ENCODE results near the gene CPED1.

The CPED1 gene

DNA sequence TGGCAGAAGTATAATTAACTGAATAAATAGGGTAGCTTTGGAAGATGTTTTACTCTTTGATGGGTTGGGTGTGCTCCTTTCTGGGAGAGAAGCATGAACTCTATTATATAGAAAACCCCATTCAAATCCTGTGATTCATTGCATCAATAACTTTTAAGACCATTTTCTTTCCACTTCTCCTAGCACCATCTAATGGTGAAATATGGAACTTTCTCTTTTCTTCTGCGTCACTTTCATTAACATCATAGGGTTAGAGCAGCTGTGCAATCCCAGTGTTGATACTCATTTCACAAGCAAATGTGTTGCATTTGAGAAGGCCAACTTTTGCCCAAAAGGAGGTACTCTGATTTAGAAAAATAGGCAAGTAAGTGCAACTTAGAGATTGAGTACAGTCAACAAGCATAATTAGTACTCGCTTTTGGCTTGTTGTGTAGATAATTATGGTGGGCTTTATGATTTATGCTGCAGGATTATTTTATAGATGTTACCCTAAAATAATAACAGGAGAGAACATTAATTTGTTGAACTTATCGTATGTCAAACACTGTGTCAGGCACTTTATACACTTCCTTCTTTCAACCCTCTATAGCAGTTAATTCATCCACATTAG lies 92.9 kb downstream of the CPED1 start:
- Histone ChIP-seq H3K9ac (ENCODE audit: insufficient read length) (no peak overlapping the region), H3K36me3 (ENCODE audit: insufficient read depth, low read length) (no peaks in the 10 kb centered on the region), H3K9me3 (ENCODE audit: low read depth, low read length) (no peaks in the 10 kb centered on the region), H3K27ac (no peak overlapping the region), H3K4me3 (no peak overlapping the region)
- TF ChIP-seq FOXP2 (optimal IDR thresholded peaks at IDR 0.05; ENCODE audit: control extremely low read depth, extremely low read length, insufficient read depth): no peak
- DNase-seq (ENCODE audit: low read depth, low spot score): peak; percentile 45

DNA sequence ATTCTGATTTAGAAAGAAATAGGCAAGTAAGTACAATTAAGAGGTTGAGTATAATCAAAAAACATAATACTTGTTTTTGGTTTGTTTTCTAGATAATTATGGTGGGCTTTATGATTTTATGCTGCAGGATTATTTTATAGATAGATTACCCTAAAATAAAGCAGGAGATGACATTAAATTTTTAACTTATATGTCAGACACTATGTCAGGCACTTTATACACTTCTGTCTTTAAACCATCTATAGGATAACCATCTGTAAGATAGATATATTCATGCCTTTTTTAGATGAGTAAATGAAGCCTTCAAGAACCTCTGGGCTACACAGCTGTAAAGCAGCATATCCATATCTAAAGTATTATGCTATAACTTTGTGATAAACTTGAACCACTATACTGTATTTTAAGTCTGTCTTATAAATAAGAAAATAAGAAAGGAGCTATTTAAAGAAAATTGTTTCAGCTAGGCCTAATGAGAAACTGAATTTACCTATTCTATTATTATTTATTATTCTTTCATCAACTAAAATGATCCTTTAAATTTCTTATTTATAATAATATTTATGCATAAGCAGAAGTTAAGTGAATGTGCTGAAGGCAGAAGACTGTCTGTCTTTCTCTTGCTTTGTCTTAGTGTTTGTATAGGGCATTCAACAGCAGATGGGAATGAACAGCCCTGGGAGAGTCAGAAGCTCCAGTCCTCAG lies 94.0 kb downstream of the CPED1 start:
- Histone ChIP-seq H3K9ac (ENCODE audit: insufficient read length) (no peak overlapping the region), H3K9me3 (ENCODE audit: low read depth, low read length) (no peaks in the 10 kb centered on the region), H3K27ac (no peak overlapping the region), H3K4me3 (no peak overlapping the region), H3K36me3 (ENCODE audit: insufficient read depth, low read length) (no peaks in the 10 kb centered on the region)
- DNase-seq (ENCODE audit: low read depth, low spot score): no peak
- TF ChIP-seq POLR2AphosphoS5 (IDR thresholded peaks at IDR 0.05; ENCODE audit: borderline replicate concordance, low read depth, low read length): no peak
- TF ChIP-seq FOXP2 (optimal IDR thresholded peaks at IDR 0.05; ENCODE audit: control extremely low read depth, extremely low read length, insufficient read depth): no peak
- TF ChIP-seq EZH2 (IDR thresholded peaks at IDR 0.05): no peak

DNA sequence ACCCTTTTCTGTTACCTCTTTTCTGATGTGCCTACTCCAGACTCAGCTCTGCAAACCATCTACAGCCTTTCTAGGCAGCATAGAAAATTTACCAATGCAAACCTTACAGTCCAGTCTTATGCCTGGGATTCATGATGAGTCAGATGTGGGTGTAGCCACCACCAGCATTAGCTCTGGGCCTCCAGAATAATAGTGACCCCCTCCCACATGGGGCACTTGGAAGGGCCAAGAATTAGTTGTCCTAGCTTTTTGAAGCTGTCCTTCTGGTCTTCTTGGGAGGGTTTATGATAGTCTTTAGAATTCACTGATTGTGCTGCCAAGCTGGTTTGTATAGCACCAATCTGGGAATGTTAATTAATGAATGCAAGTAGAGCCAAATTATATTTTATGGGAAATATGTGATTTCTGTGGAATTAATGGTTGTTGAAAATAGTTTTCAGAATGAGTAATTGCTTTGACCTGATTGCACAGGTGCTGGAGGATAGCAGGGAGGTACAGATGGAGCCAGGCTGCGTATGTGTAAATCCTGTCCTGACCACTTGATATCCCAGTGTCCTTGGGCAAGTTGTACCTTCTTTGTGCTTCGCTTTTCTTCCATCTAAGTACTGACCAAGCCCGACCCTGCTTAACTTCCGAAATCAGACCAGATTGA lies 94.8 kb downstream of the CPED1 start:
- TF ChIP-seq POLR2AphosphoS5 (IDR thresholded peaks at IDR 0.05; ENCODE audit: borderline replicate concordance, low read depth, low read length) (no peak), FOXP2 (optimal IDR thresholded peaks at IDR 0.05; ENCODE audit: control extremely low read depth, extremely low read length, insufficient read depth) (no peak), EZH2 (IDR thresholded peaks at IDR 0.05) (no peak)
- no peak for DNase-seq (ENCODE audit: low read depth, low spot score)
- Histone ChIP-seq H3K4me3 (no peak overlapping the region), H3K9me3 (ENCODE audit: low read depth, low read length) (no peaks in the 10 kb centered on the region), H3K9ac (ENCODE audit: insufficient read length) (no peak overlapping the region), H3K36me3 (ENCODE audit: insufficient read depth, low read length) (no peaks in the 10 kb centered on the region), H3K27ac (no peak overlapping the region)

DNA sequence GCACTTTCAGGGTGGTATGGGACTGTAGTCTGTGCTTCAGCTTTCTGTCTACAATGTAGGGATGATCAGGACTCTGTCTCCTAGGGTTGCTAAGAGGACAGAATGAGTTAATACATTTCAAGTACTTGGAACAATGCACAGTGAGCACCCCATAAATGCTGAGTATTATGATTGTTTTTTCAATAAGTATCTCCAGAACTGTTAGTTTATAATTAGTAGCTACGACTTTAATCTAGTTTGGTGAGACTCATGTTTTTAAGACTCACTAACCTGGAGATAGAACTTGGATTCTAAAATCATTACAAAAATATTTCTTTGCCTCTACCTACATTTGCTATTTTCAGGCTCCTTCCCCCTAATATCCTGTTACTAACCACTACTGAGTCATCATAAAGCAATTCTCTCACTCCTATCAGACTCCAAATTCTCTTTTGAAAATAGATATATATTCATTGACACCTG lies 95.3 kb downstream of the CPED1 start:
- H3K4me3 ChIP-seq: no peak overlapping the region
- no peak overlapping the region for H3K27ac ChIP-seq
- no peak for DNase-seq (ENCODE audit: low read depth, low spot score)

DNA sequence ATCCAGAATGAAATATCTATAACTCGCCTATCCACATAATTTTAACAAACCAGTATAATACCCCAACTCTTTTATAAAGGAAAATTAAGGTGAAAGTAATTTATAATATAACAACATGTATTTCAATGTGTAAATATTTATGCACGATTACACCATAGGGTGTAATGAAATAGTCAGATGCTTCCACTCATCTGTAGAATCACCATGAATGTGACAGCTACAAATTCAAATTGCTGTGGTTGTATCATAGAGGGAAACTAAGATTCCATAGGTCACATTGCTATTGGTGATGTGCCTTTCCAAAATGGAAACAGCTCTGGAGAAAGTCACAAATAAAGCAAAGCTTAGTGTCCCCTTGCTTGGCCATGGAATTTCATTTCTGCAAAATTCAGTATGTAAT lies 95.7 kb downstream of the CPED1 start:
- Histone ChIP-seq H3K27ac (no peak overlapping the region), H3K9me3 (ENCODE audit: low read depth, low read length) (no peaks in the 10 kb centered on the region), H3K4me3 (no peak overlapping the region), H3K9ac (ENCODE audit: insufficient read length) (no peak overlapping the region), H3K36me3 (ENCODE audit: insufficient read depth, low read length) (no peaks in the 10 kb centered on the region)
- no peak for TF ChIP-seq EZH2 (IDR thresholded peaks at IDR 0.05)
- no peak for TF ChIP-seq POLR2AphosphoS5 (IDR thresholded peaks at IDR 0.05; ENCODE audit: borderline replicate concordance, low read depth, low read length)
- TF ChIP-seq FOXP2 (optimal IDR thresholded peaks at IDR 0.05; ENCODE audit: control extremely low read depth, extremely low read length, insufficient read depth): no peak
- DNase-seq (ENCODE audit: low read depth, low spot score): no peak

More for the DNA sequence above, 95.3 kb downstream of the CPED1 start:
- H3K9ac ChIP-seq (ENCODE audit: insufficient read length): no peak overlapping the region
- H3K36me3 ChIP-seq (ENCODE audit: insufficient read depth, low read length): no peaks in the 10 kb centered on the region
- H3K9me3 ChIP-seq (ENCODE audit: low read depth, low read length): no peaks in the 10 kb centered on the region
- TF ChIP-seq POLR2AphosphoS5 (IDR thresholded peaks at IDR 0.05; ENCODE audit: borderline replicate concordance, low read depth, low read length) (no peak), EZH2 (IDR thresholded peaks at IDR 0.05) (no peak), FOXP2 (optimal IDR thresholded peaks at IDR 0.05; ENCODE audit: control extremely low read depth, extremely low read length, insufficient read depth) (no peak)

DNA sequence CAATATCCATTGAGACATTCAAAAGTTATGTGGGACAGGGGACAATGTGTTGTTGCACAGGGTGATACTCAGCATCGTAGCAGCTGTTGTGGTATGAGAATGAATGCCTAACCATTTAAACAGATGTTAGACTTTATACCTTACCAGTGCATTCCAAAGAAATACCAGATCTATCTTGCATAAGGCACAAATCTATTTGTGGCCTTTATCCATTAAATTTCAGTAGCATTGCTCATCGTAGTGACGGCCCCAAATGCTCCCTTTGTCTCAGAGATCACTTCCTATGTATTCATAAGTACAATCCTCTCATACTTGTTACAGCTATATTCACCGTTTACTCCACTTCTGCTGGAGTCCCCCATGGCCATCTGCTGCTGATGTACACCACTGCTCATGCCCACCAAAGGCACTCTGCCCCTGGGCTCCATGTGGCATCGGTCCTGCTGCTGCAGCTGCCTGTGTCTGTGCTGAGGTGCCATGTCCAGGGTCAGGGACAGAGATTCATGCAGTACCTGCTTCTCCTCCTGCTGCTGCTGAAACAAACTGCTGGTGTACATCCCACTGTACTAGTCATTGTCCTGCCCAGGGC lies 96.3 kb downstream of the CPED1 start:
- Histone ChIP-seq H3K9ac (ENCODE audit: insufficient read length) (no peak overlapping the region), H3K36me3 (ENCODE audit: insufficient read depth, low read length) (no peaks in the 10 kb centered on the region), H3K9me3 (ENCODE audit: low read depth, low read length) (no peaks in the 10 kb centered on the region), H3K4me3 (no peak overlapping the region), H3K27ac (no peak overlapping the region)
- no peak for DNase-seq (ENCODE audit: low read depth, low spot score)
- TF ChIP-seq FOXP2 (optimal IDR thresholded peaks at IDR 0.05; ENCODE audit: control extremely low read depth, extremely low read length, insufficient read depth) (no peak), EZH2 (IDR thresholded peaks at IDR 0.05) (no peak), POLR2AphosphoS5 (IDR thresholded peaks at IDR 0.05; ENCODE audit: borderline replicate concordance, low read depth, low read length) (no peak)

DNA sequence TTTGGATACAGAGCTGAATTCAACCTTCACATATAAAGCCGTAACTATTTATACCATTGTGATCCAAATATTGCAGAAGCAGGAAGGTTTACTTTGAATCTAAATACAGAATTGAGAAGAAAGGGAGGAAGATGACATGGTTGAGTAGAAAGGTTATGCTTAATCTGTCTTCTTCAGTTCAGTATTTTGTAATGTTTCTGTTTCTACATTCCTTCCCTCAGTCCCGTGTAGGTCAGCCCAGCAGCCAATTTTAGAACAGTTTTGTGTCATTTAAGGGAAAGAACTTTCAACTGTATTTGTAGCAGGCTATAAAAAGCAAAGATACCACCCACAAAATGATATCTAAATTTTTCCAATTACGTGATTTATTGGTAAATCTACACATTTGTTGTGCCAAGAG lies 97.4 kb downstream of the CPED1 start:
- Histone ChIP-seq H3K36me3 (ENCODE audit: insufficient read depth, low read length) (no peaks in the 10 kb centered on the region), H3K9ac (ENCODE audit: insufficient read length) (no peak overlapping the region), H3K4me3 (no peak overlapping the region), H3K27ac (no peak overlapping the region), H3K9me3 (ENCODE audit: low read depth, low read length) (no peaks in the 10 kb centered on the region)
- TF ChIP-seq POLR2AphosphoS5 (IDR thresholded peaks at IDR 0.05; ENCODE audit: borderline replicate concordance, low read depth, low read length) (no peak), FOXP2 (optimal IDR thresholded peaks at IDR 0.05; ENCODE audit: control extremely low read depth, extremely low read length, insufficient read depth) (no peak), EZH2 (IDR thresholded peaks at IDR 0.05) (no peak)
- DNase-seq (ENCODE audit: low read depth, low spot score): no peak

DNA sequence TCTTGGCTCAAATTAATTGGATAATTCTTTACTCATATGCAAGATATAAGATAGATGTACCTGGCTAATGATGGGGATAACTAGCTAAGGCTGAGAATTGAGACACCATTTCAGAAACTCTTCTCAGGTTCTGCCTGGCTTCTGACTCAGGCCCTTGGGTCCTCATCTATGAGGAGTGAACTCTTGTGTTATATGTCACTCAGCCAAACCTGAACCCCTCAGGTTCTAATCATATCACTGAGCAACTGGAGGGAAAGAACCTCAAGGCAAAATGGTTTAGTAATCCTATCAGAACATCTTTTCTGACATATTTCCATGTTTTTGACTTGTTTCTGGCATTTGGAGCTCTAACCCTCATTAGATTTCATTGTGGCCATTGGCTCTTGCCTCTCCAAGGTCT lies 100.4 kb downstream of the CPED1 start:
- no peak for DNase-seq (ENCODE audit: low read depth, low spot score)

More for the DNA sequence above, 100.4 kb downstream of the CPED1 start:
- Histone ChIP-seq H3K9me3 (ENCODE audit: low read depth, low read length) (no peaks in the 10 kb centered on the region), H3K36me3 (ENCODE audit: insufficient read depth, low read length) (no peaks in the 10 kb centered on the region), H3K9ac (ENCODE audit: insufficient read length) (no peak overlapping the region), H3K4me3 (no peak overlapping the region), H3K27ac (no peak overlapping the region)
- TF ChIP-seq POLR2AphosphoS5 (IDR thresholded peaks at IDR 0.05; ENCODE audit: borderline replicate concordance, low read depth, low read length) (no peak), EZH2 (IDR thresholded peaks at IDR 0.05) (no peak), FOXP2 (optimal IDR thresholded peaks at IDR 0.05; ENCODE audit: control extremely low read depth, extremely low read length, insufficient read depth) (no peak)
